Fibroblast of pulmonary artery (primary cell): Measurements from ENCODE around the gene MYT1.
"Not testable (repeated sequence)": the region's sequence is repeated elsewhere in the genome, so short reads cannot be mapped to it uniquely, and the experiment has no call there.

ENCODE experiments used
- DNase-seq: peaks from one replicate; pipeline ENCODE4 v3.0.0-alpha.2; 2010; ENCODE audit warnings: low read depth
- H3K4me3 ChIP-seq: replicated peaks from 2 replicates; pipeline ENCODE4 v1.5.1; 2011; ENCODE audit warnings: low read depth, mild to moderate bottlenecking, control low read depth, low read length, moderate library complexity
- CTCF ChIP-seq: IDR thresholded peaks from 2 replicates; pipeline ENCODE4 v1.5.1; 2011; ENCODE audit warnings: mild to moderate bottlenecking, control low read depth, low read length, inconsistent platforms; ENCODE audit errors: missing control alignments

MYT1 gene

GRCh38 chr20:64164123-64164836, at the start of gene MYT1:
Gene MYT1, plus strand, starts transcription at chr20:64164452. Its CDS starts 34,410 bp downstream, at chr20:64198862.
- DNase-seq = no peak
- no peak for TF ChIP-seq CTCF
- H3K4me3 ChIP-seq = no peak within 1 kb of the TSS

- no peak for TF ChIP-seq CTCF
- DNase-seq = no peak
- no peak overlapping the region for H3K4me3 ChIP-seq
These were observed 48.9 kb upstream of the MYT1 start for GRCh38 chr20:64115171-64115911.

- TF ChIP-seq CTCF = no peak
- H3K4me3 ChIP-seq = no peak overlapping the region
- DNase-seq = no peak
These were observed 48.2 kb upstream of the MYT1 start for GRCh38 chr20:64116016-64116415.

- no peak for DNase-seq
- TF ChIP-seq CTCF = no peak
- no peak overlapping the region for H3K4me3 ChIP-seq
These were observed 47.5 kb upstream of the MYT1 start for GRCh38 chr20:64116541-64117431.

GRCh38 chr20:64117432-64117777, 46.8 kb upstream of the MYT1 start:
- H3K4me3 ChIP-seq, DNase-seq: not testable (repeated sequence)

- no peak for DNase-seq
- TF ChIP-seq CTCF = no peak
- no peak overlapping the region for H3K4me3 ChIP-seq
These were observed 45.0 kb upstream of the MYT1 start for GRCh38 chr20:64119301-64119680.

- H3K4me3 ChIP-seq = no peak overlapping the region
- TF ChIP-seq CTCF = no peak
- DNase-seq = peak; percentile 7
These were observed 44.4 kb upstream of the MYT1 start for GRCh38 chr20:64119681-64120341.
